Islet precursor cell (in vitro differentiated cells): ENCODE measurements around the gene CD247.

Source experiments
- DNase-seq: peaks from one replicate; pipeline ENCODE4 v3.0.0-alpha.2; 2018

Gene CD247

DNA sequence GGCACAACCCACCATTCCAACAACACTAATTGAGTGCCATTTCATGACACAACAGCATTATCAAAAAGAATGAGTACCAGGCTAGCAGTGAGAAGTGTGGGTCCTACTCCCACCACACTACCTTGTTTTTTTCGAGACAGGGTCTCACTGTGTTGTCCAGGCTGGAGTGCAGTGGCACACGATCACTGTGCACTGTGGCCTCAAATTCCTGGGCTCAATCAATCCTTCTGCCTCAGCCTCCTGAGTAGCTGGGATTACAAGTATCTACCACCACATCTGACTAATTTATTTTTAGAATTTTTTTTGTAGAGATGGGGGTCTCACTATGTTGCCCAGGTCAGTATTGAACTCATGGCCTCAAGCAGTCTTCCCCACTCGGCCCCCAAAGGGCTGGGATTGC is 30.7 kb downstream of the CD247 start:
- no peak for DNase-seq

GRCh38 chr1:167486090-167486824 is 32.1 kb downstream of the CD247 start:
- no peak for DNase-seq

DNA sequence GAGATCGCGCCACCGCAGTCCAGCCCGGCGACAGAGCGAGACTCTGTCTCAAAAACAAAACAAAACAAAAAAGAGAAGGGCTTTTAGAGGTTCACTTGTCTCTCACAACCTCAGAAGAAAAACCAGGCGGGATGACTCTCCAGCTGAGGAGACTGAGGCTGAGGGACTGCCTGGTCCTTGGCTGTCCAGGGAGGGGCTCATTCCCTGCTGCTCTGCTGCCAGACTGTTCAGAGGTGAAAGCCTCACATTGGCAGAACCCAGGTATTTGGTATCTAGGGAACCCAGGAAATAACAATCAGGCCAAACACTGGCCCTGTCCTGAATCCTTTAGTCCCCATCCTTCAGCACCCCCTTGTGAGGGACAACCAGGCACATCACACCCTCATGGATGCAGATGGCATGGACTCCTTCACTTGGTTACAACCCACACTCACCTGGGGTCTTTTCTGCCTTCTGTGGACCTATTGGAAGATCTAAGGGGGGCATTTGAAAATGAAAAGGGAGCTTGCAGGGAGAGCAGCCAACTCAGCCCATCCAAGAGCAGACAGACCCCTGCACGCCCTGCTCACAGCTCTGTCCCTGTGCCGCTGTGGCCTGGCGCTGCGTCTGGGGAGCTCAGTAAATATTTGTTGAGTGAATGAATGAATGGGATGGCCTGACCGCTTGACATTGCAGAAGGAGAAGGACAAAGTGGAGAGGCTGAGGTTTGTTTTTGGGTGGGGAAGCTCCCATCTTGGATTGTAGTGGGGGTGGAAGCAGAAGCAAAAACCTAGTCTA is 33.4 kb downstream of the CD247 start:
- DNase-seq: no peak

GRCh38 chr1:167483790-167484189 is 34.5 kb downstream of the CD247 start:
- no peak for DNase-seq

GRCh38 chr1:167482184-167482583 is 36.1 kb downstream of the CD247 start:
- peak; percentile 37 for DNase-seq

DNA sequence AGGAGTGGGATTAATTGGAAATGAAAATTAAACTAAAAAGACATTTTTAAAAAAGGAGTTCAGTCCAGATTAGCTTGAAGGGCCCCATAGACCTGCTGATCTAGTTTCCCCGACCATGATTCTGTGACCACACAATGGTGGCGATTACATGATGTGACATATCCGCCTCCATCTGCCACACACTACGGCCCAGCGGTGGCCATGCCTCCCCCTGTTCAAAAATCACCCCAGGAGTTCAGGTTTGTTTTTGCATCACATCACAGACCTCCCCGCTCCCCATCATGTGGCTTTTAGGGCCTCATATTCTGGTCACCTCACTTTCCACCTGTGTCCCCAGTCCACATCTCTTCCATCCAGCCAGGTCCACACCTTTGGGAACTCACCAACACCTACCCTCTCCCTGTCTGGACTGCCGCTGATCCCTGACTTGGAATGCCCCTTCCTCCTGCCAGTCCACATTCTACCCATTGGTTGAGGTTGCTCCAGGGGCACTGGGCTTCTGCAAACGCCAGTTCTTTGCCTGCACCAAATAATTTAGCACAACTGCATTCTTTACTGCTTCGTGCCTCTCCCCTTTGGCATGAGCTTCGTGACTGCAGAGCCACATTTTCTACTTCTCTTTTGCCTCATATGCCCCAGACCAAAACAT is 38.9 kb downstream of the CD247 start:
- peak; percentile 43 for DNase-seq

DNA sequence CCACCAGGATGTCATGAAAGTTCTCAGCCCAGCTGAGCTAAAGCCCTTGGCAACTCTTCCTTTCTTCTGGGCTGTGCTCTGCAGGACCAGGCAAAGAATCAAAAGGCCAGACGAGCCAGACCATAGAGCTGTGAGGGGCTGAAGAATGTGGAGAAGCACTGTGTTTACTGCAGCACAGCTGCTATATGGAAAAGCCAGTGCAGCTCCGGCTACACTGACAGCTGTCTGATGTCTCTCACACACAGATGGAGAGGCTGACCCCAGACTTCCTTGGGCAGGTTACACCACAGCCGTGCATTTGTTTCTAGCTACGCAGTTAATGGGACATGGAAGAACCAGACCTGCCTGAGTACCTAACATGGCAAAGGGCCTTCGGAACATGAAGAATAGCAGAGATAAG is 40.3 kb downstream of the CD247 start:
- no peak for DNase-seq

DNA sequence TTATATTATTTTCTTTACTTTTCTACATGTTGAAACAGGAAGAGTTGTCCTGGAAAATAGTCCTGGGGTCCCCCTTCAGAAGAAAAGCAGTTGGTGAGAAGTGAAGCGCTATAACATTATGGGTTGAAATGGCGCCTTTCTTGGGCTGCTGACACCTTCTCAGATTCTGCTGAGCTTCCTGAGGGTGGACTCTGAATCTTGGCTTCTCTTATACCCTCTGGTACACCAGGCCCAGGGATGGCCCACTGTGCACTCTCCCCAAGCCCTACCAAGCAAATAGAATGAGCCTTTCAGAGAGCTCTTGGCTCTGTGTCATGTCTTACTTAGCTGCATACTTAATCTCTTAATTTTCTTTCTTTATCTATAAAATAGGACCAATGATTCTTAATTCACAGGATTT is 42.3 kb downstream of the CD247 start:
- DNase-seq: no peak

DNA sequence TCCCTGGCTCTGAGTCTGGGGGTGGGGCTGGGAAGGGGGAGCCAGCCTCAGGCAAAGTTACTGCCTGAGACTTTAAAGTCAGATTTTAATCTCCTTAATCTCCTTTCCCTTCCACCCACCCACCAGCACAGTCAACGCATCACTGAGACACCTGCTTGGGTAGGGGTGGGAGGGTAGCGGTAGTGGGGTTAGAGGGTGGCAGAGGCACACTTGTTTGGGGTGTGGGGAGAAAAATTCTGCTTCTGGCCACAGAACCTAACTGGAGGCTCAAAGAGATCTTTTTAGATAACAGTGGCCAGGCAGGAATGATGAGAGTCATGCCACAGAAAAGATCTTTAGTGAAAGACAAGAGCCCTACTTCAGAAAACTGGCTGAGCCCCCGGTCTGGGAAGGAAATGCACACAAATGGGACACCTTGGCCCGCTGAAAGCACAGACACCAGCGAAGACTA is 44.1 kb downstream of the CD247 start:
- DNase-seq: no peak

- DNase-seq: no peak
Observed at GRCh38 chr1:167473761-167474160, 44.6 kb downstream of the CD247 start.

GRCh38 chr1:167472752-167473521 is 45.4 kb downstream of the CD247 start:
- DNase-seq: no peak

DNA sequence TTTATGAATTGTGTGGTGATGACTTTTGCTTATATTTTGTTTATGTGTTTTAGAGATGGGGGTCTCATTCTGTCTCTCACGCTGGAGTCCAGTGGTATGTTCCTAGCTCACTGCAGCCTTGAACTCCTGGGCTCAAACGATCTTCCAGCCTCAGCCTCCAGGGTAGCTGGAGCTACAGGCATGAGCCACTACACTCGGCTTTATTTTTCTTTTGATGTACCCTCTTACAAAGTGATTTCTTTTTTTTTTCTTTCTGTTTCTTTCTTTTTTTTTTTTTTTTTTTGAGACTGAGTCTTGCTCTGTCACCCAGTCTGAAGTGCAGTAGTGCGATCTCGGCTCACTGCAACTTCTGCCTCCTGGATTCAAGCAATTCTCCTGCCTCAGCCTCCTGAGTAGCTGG is 46.8 kb downstream of the CD247 start:
- no peak for DNase-seq

DNA sequence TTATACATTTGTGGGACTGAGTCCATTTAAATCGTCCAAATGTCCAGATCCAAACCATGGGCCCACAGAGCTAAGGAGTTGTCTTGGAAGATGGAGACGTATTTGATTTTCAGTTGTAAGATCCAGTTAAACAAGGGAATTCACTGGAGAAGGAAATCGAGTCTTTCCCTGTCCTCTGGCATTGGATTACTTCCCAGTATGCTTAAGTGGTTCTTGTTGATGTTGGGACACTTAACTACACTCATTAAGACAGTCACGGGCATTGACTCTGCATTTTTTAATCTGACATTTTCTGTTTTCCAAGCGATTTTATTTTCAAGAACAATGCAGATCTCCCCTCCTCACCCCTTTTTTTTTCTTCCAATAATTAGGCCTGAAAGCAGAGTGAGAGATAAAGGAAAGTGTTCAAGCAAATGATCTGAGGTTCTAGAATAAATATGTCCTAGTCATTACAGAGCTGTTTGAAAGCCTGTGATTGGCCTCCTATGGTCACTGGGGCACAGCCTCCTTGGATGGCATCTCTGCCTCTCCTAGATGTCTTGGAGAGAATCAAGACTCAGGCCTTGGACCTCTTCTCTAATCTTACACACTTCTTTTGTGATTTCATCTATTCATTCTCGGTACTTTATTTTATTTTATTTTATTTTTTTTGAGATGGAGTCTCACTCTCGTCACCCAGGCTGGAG is 48.9 kb downstream of the CD247 start:
- DNase-seq: no peak

DNA sequence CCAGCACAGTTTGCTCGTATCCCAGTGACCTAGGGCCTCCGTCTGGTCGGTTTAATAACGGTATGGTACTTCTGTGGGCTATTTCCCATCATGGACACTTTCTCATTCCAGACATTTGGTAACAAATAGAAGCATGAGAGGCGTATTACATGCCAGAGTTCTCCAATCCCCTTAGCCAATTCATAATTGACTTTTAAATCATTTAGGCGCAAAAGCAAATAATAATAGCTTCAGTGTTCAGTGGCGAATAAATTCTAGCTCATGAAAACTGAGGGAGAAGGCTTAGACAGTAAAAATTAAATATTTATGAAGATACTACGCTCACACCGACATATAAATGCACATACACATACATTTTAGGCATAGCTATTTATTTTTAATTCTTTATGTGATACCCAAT is 50.6 kb downstream of the CD247 start:
- no peak for DNase-seq

DNA sequence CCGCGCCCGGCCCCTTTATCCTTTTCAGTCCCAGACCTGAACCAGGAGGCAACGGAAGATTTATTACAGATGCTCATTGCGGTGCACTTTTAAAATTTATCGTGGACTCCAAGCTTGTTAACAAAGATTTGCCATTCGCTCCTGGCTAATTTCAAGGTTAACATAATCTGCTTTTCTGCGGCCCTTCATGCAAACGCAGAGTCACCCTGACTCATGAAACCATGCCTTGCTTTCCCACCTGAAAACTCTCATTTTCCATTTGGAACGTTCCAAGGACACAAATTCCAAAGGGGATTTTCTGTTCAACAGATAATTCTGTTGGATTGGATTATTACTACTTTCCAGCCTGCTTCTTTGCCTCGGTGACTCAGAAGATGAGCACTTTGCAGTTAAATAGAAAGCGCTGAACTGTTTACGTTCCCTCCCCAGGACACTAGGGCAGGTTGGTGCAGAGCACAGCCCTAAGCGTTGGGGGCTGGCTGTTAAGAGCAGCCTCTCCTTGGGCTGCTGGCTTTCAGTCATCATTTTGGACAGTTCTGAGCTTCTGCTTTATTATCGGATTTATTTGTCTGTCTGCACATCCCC is 51.1 kb downstream of the CD247 start:
- peak; percentile 81 for DNase-seq

DNA sequence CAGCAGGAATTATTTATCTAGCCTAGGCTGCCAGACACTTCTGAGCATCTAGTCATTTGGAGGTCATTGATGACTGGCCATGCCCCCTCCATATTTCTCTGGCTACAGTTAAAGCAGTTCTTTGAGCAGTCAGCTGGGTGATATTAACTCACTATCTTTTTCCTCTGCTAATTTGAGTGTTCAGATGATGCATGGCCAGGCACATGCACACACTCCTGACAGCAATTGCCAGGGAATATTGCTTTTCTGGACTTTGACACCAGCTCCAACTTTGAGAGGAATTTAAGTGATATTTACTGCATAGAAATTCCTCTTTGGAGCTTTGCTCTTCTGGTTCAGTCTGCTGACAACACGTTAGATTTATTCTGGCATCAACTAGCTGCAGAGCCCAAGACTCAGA is 52.6 kb downstream of the CD247 start:
- no peak for DNase-seq

GRCh38 chr1:167465018-167465417 is 53.3 kb downstream of the CD247 start:
- no peak for DNase-seq

DNA sequence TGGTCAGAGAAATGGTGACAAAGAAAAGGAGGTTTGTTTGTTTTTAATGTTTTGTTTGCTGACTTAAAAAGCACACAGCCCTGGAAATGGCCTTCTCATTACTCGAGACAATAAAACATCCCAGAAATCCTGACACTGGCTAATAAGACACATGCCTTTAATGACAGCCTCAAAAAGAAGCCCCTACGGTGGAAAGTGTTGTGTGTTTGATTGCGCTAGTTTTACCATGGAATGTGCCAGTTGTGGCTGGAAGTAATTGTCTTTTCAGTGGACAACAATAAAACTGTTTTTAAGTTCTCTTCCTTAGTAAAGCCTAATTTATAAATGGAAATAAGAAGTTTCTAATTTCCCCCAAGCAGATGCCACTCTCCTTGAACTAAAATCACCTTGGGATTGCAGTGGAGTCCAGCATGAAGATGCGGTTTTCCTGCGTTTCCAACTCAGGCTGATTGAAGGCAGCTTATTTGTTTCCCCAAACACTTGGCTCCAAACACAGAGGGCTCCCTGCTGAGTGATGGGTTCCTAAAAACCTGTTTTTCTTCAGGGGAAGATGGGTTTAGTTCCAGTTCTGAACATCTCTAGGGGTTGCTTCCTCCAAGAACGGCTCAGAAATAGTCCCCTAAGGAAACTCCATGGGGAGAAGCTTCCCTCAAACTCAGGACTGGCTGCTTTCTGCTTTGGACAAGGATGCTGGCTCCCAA is 54.3 kb downstream of the CD247 start:
- DNase-seq: no peak

DNA sequence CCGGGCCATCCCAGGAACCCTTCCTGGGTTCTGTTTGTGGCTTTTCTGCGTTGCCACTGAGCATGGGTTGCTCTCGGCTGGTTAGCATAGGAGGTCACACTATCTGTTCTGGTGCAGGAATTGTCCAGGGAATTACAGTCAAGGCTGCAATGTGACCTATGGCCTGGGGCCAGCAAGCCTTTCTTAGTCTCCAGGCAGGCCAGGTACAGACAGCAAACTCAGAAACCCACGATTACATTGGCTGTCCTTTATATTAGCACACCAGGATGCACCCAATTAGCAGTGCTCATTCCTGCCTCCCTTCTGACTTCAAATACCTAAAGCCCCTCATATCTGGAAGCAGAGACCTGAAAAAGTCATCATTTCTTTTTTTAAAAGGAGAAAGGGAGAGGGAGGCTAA is 55.2 kb downstream of the CD247 start:
- peak; percentile 68 for DNase-seq

DNA sequence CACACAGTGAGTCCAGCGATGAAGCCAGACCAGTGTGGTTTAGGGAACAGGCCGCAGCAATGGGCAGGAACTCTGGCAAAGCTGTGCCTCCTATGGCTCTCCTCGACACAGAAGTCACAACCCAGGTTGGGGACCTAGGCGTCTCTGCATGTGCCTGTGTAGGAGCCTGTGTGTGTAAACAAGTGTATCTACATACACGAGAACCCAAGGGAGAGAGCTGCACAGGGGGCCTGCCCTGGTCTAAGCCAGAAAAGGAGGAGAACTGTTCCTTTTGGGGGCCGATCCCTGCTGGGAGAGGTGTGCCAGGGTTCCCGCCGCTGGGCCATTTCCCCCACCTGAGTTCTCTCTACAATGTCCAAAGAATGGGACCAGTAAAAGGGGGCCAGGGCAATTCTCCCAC is 56.0 kb downstream of the CD247 start:
- DNase-seq: no peak

- DNase-seq: no peak
Observed at GRCh38 chr1:167460836-167461235, 57.5 kb downstream of the CD247 start.
